GM12891 (cell line): ENCODE results near the gene PRR35.

Source experiments
- POLR2A ChIP-seq: IDR thresholded peaks from 2 replicates; pipeline ENCODE4 v1.6.1; 2011; ENCODE audit warnings: low read depth, low read length, control low read depth
- POLR2AphosphoS5 ChIP-seq: IDR thresholded peaks from 2 replicates; pipeline ENCODE4 v1.6.1; 2011; ENCODE audit warnings: low read depth, low read length, control low read depth

DNA sequence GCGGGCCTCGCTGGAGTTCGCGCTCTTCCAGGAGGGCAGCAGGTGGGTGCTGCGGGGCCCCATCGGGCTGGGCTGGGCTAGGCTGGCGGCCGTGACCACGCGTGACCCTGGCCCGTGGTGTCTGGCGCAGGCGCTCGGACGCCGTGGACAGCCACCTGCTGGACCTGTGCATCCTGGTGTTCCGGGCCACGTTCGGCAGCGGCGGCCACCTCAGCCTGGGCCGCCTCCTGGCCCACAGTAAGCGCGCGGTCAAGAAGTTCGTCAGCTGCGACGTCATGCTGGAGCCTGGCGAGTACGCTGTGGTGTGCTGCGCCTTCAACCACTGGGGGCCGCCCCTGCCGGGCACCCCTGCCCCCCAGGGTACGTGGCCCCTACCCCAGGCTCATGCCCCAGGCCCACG, 8.0 kb upstream of the PRR35 start:
- TF ChIP-seq POLR2A, result no peak
- TF ChIP-seq POLR2AphosphoS5, result no peak
